HG03175 (cell line): ENCODE data around the gene TBC1D22B.
"Not testable (repeated sequence)": the region's sequence is repeated elsewhere in the genome, so short reads cannot be mapped to it uniquely, and the experiment has no call there.

Source experiments
- ATAC-seq: cut with Tn5 transposase; IDR thresholded peaks from one replicate; pipeline ENCODE4 v1.9.1; 2021; ENCODE audit warnings: mild to moderate bottlenecking, moderate library complexity; ENCODE audit not compliant: unreplicated experiment

The TBC1D22B gene

GRCh38 chr6:37302086-37302686 is 44.6 kb downstream of the TBC1D22B start:
- ATAC-seq = no peak

GRCh38 chr6:37303091-37303660 is 45.6 kb downstream of the TBC1D22B start:
- ATAC-seq = no peak

GRCh38 chr6:37303891-37304503 is 46.4 kb downstream of the TBC1D22B start:
- no peak for ATAC-seq

- ATAC-seq = no peak
These were observed 47.2 kb downstream of the TBC1D22B start for GRCh38 chr6:37304766-37305165.

- ATAC-seq = no peak
These were observed 48.4 kb downstream of the TBC1D22B start for GRCh38 chr6:37305841-37306425.

- ATAC-seq = no peak
These were observed 49.2 kb downstream of the TBC1D22B start for GRCh38 chr6:37306624-37307222.

- not testable (repeated sequence) for ATAC-seq
These were observed 49.9 kb downstream of the TBC1D22B start for GRCh38 chr6:37307484-37307883.

- ATAC-seq = no peak
These were observed 50.7 kb downstream of the TBC1D22B start for GRCh38 chr6:37308069-37308815.

GRCh38 chr6:37309046-37309445 is 51.5 kb downstream of the TBC1D22B start:
- ATAC-seq = no peak

GRCh38 chr6:37309692-37310091 is 52.1 kb downstream of the TBC1D22B start:
- ATAC-seq = no peak

- no peak for ATAC-seq
These were observed 53.4 kb downstream of the TBC1D22B start for GRCh38 chr6:37310966-37311365.

- ATAC-seq = no peak
These were observed 54.3 kb downstream of the TBC1D22B start for GRCh38 chr6:37311741-37312473.

GRCh38 chr6:37313723-37314486 is 56.3 kb downstream of the TBC1D22B start:
- no peak for ATAC-seq

GRCh38 chr6:37314487-37315156 is 57.0 kb downstream of the TBC1D22B start:
- no peak for ATAC-seq

GRCh38 chr6:37315157-37315515 is 57.6 kb downstream of the TBC1D22B start:
- ATAC-seq = no peak

- ATAC-seq = no peak
These were observed 58.5 kb downstream of the TBC1D22B start for GRCh38 chr6:37316071-37316470.

GRCh38 chr6:37317312-37318038 is 59.9 kb downstream of the TBC1D22B start:
- ATAC-seq = no peak

GRCh38 chr6:37319156-37319555 is 61.6 kb downstream of the TBC1D22B start:
- no peak for ATAC-seq
